HG03060 (cell line): ENCODE measurements around the gene DAPK1.

Source experiments
- ATAC-seq: cut with Tn5 transposase; IDR thresholded peaks from one replicate; pipeline ENCODE4 v1.9.1; 2021; ENCODE audit warnings: low read depth, moderate number of reproducible peaks; ENCODE audit not compliant: unreplicated experiment

The DAPK1 gene

GRCh38 chr9:87635656-87636501, 138.2 kb downstream of the DAPK1 start:
- ATAC-seq = no peak

- ATAC-seq = no peak
Observed at GRCh38 chr9:87638292-87638691, 140.6 kb downstream of the DAPK1 start.

- no peak for ATAC-seq
Observed at GRCh38 chr9:87639949-87640348, 142.3 kb downstream of the DAPK1 start.

GRCh38 chr9:87640385-87640795, 142.7 kb downstream of the DAPK1 start:
- ATAC-seq = no peak

GRCh38 chr9:87641067-87641466, 143.4 kb downstream of the DAPK1 start:
- ATAC-seq = no peak

- ATAC-seq = no peak
Observed at GRCh38 chr9:87642330-87643106, 144.9 kb downstream of the DAPK1 start.

- no peak for ATAC-seq
Observed at GRCh38 chr9:87643107-87643650, 145.5 kb downstream of the DAPK1 start.

GRCh38 chr9:87643778-87644570, 146.3 kb downstream of the DAPK1 start:
- no peak for ATAC-seq

- ATAC-seq = no peak
Observed at GRCh38 chr9:87644659-87645058, 147.0 kb downstream of the DAPK1 start.

- no peak for ATAC-seq
Observed at GRCh38 chr9:87646546-87646945, 148.9 kb downstream of the DAPK1 start.

- ATAC-seq = no peak
Observed at GRCh38 chr9:87647114-87647513, 149.4 kb downstream of the DAPK1 start.

GRCh38 chr9:87648606-87649005, 150.9 kb downstream of the DAPK1 start:
- no peak for ATAC-seq

GRCh38 chr9:87650611-87651295, 153.1 kb downstream of the DAPK1 start:
- no peak for ATAC-seq

GRCh38 chr9:87651431-87651830, 153.8 kb downstream of the DAPK1 start:
- no peak for ATAC-seq

GRCh38 chr9:87653941-87654340, 156.3 kb downstream of the DAPK1 start:
- ATAC-seq = no peak

- ATAC-seq = no peak
Observed at GRCh38 chr9:87655731-87656130, 158.1 kb downstream of the DAPK1 start.

GRCh38 chr9:87656485-87656884, 158.8 kb downstream of the DAPK1 start:
- ATAC-seq = no peak

GRCh38 chr9:87657190-87657589, 159.5 kb downstream of the DAPK1 start:
- no peak for ATAC-seq

- ATAC-seq = no peak
Observed at GRCh38 chr9:87657893-87658292, 160.2 kb downstream of the DAPK1 start.

GRCh38 chr9:87658511-87658910, 160.8 kb downstream of the DAPK1 start:
- no peak for ATAC-seq
